C4-2B (cell line): ENCODE measurements around the gene TVP23C.
A peak's percentile ranks its signal among the peaks of the same experiment; 100 is the strongest.
"Not testable (repeated sequence)": the region's sequence is repeated elsewhere in the genome, so short reads cannot be mapped to it uniquely, and the experiment has no call there.

Experiments
- H3K27ac ChIP-seq: fragments of 450-650 bp; 2 replicates; pipeline ENCODE4 v1.5.1; 2017
- TF ChIP-seq, protein P1 (sequence below): fragments of 450-650 bp; conservative IDR thresholded peaks from 2 replicates; pipeline ENCODE4 v1.5.1; 2017; ENCODE audit warnings: mild to moderate bottlenecking

The TVP23C gene

DNA sequence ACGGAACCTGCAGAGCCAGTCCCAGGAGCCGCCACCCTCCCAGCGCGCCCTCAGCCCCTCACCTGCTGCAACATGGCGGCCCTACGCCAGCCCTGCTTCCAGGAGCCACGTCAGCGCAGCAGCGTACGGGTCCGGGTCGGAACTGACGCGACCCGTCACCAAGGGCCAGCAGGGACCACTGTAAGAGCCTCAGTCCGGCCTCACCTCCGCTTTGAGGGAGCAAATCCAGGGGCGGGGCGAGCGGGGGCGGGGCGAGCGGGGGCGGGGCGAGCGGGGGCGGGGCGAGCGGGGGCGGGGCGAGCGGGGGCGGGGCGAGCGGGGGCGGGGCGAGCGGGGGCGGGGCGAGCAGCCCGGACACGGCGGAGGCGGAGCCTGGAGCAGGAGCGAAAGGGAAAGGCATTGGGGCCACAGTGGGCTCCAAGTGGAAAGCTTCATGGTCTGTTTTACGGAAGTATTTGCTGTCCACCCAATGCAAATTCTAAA lies at the start of gene TVP23C:
Gene TVP23C, minus strand, starts transcription at position 109 of the 483 bp plus-strand sequence. Its CDS starts 35 bp downstream, at position 74.
- H3K27ac ChIP-seq: peak within 1 kb of the TSS; percentile 72

DNA sequence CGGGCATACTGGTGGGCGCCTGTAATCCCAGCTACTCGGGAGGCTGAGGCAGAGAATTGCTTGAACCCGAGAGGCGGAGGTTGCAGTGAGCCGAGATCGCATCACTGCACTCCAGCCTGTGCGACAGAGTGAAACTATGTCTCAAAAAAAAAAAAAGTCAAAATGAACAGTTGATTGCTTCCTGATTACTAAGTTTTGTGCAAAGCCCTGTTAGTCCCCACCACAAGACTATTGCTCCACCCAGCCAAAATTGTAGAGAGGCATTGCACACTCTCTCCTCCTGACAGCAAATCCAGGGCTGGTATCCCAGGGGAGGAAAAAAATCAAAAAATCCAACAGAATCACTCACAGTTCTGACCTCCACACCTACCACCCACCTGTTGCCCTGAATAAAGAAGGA lies 29.7 kb upstream of the TVP23C start:
- H3K27ac ChIP-seq: not testable (repeated sequence)

DNA sequence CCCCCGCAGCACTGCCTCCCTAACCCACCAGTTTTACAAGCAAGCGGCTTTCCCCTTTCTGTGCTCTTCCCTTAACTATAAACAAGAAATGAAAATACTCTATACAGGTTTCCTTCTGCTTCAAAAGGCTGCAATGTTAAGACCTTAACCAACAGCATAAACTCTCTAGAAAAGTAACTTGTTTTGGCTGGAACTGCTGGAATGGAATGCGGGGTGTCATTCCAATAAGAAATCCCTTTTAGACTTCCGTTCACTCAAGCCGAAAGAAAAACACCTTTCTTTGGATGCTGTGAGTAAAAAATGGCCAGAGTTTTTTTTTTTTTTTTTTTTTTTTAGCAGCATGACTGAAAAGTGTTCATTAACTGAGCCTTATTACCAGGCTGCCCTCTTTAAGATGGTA lies 28.7 kb upstream of the TVP23C start:
- H3K27ac ChIP-seq: not testable (repeated sequence)

DNA sequence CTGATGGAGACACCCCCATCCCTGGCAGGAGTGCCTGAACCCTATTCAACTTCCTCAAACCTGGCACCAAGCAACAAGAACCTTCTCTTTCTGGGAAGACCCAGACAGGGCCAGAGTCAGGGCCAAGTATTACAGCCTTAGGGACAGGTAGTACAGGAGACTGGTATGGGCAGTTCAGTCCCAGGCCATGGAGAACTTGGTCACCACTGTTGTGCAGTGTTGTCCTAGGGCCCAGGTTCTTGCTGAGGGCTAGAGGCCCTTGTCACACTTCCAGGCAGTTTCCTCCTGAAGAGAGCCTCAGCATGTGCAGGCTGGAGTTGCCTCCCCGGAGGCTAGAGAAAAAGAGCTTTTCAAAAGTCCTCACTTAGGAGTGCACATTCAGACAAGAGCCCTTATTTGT lies 27.6 kb upstream of the TVP23C start:
- not testable (repeated sequence) for H3K27ac ChIP-seq

DNA sequence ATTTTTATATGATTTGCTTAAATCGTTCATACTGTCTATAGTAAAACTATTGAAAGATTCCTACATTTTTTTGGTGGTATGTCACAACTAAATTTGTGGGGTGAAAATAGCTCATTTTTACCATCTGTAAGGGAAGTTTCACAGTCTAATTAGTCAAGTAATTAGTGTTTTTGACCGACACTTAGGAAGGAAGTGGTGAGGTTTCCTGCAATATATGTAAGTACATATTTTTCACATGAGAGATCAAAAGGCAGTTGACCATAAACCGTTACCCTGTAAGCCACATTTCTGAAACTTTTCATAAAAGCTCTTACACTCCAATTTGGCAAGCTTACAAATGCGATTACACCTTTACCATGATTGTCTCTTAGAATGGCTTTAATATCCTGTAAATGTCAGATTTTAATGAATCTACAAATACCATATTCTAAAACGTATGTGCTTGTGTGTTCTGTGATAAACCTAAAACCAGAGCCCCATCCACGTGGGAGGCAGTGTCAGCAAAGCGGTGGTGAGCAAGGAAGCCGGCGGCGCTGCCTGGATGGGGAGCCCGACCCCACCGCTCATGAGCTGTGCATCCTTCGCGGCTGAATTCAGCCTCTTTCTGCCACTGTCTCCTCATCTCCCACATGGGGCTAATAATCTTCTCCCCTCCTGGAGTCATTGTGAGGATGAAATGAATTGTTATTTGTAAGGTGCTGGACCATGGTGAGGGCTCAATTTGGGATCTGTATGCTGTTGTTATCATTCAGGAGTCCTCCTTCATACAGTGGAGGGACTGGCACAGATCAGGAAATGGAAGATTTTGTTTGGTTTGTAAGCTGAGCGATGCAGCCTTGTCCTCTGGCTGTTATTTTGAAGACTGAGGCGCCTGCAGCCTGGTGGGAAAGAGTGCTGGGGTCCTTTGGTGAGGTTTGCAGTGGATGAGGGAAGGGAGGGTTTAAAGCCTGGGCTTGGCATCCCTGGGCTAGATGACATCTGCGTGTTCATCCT lies 26.6 kb upstream of the TVP23C start:
- H3K27ac ChIP-seq: not testable (repeated sequence)

DNA sequence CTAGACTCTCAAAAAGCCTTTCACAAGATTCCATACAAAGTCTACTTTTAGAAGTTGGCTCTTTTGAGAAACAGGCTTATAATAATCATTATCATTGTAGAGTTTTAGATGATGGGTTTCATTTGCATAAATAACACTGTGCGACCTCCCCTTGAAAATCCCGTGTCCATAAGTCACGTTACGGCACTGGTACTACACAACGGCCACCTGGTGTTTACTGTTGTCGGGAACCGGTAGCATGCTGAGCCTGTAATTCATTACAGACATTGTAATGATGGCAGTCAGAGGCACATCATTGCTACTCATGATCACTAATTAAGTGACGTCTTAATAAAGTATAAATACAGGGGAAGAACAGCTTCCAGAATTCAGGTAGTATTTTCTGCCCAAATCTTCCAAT lies 24.7 kb upstream of the TVP23C start:
- H3K27ac ChIP-seq: not testable (repeated sequence)

DNA sequence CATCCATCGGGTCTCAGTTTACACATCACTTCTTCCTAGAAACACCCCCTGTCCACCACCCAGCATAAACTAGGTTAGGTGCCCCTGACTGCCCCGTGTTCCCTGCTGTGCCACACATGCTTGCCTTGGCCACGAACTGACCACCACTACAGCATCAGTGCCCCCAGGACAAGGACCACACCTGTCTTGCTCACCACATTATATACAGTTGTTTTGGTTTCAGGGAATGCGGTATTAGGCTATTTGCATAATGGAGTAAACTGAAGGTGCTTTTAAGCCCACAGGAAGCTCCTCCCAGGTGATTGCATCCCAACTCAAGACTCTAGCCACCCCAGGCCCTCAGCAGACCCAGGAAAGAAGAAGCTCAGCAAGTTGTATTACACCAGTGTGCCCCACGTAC lies 20.0 kb upstream of the TVP23C start:
- H3K27ac ChIP-seq: not testable (repeated sequence)

DNA sequence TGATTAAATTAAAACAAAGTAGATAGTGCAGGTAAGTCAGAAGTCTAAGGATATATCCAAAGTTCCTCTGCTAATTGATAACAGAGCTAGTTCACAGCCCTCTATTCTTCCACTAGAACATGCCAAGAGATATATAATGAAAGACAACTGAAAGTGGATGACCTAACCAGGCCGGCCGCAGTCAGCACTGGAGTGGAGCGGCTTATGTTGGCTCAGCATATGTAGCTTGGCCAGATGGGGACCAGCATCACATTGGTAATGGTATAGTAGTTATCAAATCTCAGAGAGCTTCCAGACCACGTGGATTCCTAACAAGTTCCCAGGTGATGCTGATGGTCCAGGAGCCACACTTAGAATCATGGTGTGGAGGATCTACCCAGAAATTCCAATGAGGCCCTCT lies 18.2 kb upstream of the TVP23C start:
- H3K27ac ChIP-seq: not testable (repeated sequence)

DNA sequence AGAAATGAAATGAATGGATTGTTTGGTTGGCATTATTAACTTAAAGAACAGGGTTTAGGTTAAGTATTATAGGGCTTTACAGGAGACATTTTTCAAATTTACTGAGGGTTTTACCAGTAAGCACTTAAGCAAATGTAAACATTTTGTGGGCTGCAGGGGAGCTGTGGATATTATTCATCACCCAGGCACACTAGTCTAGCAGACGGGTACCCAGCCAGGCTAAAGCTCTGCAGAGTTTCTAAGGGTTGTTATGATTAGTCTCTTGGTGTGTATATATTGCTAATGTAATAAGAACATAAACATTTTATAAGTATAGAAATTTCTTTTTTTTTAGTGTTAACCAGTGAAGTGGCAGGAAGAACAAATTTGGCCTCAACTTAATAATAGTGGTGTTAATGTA lies 13.6 kb upstream of the TVP23C start:
- not testable (repeated sequence) for H3K27ac ChIP-seq

DNA sequence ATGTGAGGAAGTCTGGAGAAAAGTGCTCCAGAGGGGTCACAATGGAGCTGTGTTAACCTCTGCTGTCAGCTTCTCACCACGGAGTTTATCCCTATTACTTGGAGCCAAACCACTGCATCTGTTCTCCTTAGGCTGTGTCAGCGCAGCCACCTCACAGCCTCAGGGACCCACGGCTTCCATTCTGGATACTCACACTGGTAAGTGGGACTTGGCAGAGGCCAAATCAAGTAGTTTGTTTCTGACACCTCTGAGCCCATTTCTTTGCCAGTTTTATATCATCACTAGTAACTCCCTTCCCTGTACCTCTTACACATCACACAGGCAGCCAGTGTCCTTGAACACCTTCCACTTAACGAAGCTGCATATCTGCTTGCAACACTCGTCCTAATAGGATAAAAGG lies 11.4 kb upstream of the TVP23C start:
- H3K27ac ChIP-seq: not testable (repeated sequence)

DNA sequence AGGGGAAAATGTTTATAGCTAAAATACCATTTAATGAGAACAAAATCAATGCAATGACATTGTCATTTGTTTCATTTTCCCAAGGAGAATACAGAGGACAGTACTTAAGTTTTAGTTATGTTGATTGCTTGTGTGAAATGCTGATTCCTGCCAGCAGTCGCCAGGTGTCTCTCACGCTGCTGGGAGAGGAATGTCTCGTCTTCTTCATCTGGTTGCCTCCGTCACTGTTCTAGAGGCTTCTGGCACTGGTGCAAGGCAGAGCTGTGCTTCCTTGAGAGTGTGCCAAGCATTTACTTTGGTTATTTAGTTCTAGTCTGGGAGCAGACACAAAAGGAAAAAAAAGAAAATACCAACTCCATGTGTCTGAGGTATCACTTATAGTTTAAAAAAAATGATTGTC lies 10.6 kb upstream of the TVP23C start:
- TF ChIP-seq, protein P1, sequence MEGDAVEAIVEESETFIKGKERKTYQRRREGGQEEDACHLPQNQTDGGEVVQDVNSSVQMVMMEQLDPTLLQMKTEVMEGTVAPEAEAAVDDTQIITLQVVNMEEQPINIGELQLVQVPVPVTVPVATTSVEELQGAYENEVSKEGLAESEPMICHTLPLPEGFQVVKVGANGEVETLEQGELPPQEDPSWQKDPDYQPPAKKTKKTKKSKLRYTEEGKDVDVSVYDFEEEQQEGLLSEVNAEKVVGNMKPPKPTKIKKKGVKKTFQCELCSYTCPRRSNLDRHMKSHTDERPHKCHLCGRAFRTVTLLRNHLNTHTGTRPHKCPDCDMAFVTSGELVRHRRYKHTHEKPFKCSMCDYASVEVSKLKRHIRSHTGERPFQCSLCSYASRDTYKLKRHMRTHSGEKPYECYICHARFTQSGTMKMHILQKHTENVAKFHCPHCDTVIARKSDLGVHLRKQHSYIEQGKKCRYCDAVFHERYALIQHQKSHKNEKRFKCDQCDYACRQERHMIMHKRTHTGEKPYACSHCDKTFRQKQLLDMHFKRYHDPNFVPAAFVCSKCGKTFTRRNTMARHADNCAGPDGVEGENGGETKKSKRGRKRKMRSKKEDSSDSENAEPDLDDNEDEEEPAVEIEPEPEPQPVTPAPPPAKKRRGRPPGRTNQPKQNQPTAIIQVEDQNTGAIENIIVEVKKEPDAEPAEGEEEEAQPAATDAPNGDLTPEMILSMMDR: peak; percentile 48

DNA sequence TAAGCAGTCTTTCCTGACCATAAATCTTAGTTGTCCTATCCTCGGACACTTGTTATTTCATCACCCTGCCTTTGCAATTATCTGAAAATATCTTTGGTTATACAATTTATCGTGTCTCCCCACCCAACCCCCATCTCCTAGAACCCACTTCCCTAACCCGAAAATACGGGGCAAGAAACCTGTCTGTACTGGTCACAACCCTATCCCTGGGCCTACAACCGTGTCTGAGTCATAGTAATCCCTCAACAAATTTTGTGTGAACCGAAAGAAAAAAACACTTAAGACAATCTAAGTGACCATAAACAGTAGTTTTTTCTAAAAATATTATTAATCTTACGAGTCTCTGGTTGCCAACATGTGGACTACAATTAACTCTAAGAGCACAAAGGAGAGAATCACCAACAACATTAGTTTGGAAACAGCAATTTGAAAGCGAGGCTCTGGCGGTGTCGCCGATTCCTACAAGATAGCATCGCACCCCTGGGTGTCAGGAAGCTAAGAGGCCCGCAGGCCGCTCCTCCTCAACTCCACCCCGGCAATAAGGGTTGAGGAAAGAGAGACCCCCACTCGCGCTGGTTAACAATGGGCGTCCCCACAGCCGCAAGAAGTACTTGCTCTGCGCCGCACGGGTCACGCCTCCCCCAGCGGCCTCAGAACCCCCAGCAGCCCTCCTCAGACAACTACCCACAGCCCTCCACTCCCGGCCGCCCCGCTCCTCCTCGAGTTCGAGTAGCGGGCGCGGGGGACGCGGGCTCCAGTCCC lies 489 bp downstream of the TVP23C start:
- H3K27ac ChIP-seq: peak overlapping the region; percentile 72

More for the DNA sequence above, 10.6 kb upstream of the TVP23C start:
- not testable (repeated sequence) for H3K27ac ChIP-seq

DNA sequence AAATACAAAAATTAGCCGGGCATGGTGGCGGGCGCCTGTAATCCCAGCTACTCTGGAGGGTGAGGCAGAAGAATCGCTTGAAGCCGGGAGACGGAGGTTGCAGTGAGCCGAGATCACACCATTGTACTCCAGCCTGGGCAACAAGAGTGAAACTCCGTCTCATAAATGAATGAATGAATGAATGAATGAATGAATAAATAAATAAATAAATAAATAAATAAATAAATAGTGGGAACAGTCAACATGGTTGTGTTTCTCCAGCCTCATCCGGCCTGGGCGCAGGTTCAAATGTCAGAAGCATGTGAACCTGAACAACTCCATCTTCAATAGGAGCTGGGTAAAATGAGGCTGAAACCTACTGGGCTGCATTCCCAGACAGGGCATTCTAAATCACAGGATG lies 1.8 kb downstream of the TVP23C start:
- H3K27ac ChIP-seq: not testable (repeated sequence)

DNA sequence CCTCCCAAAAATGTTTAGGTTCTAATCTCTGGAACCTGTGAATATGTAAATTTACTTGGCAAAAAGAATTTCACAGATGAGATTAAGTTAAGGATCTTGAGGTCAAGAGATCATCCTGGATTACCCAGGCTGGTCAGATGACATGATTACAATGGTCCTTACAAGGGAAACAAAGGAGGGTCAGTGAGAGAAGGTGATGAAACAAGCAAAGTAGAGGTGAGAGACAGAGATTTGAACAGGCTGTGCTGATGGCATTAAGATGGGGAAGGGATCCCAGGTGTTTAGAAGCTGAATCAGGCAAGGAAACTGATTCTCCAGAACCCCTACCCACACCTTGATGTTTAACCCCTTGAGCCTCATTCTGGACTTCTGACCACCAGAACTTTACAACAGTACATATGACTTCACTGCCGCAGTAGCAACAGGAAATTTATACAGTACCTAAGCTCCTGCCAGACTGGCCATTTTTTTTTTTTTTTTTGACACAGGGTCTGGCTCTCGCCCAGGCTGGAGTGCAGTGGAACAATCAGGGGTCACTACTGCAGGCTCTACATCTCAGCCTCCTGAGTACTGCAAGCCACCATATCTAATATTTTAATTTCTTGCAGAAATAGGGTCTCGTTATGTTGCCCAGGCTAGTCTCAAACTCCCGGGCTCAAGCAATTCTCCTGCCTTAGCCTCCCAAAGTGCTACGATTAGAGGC lies 4.7 kb downstream of the TVP23C start:
- not testable (repeated sequence) for H3K27ac ChIP-seq

DNA sequence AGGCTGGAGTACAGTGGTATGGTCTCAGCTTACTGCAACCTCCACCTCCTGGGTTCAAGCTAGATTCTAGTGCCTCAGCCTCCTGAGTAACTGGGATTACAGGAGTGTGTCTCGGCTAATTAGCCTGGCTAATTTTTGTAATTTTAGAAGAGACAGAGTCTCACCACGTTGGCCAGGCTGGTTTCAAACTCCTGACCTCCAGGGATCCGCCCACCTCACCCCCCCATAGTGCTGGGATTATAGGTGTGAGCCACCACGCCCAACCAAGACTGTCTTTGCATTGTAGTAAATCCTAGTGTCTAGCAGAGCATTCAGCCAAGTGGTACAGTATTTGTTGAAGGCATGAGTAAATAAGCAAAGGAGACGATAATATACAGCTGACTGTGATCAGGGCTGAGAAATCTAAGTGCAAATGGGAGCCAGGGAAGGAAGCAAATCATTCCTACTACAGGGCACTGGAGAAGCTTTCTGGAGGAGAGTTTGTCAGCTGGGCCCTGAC lies 5.9 kb downstream of the TVP23C start:
- H3K27ac ChIP-seq: not testable (repeated sequence)

DNA sequence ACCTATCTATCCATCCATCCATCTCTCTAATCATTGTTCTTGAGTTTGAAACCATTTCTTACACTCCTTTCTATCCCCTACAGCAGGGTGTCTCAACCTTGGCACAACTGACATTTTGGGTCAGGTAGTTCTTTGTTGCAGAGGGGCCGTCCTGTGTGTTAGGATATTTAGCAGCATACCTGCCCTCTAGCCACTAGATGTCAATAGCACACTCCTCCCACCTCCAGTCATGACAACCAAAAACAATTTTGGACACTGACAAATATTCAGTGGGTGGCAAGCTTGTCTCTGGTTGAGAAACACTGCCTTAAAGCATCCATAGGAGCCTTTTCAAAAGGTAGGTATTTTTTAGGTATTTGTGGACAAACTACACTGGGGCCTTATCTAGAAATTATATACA lies 10.4 kb downstream of the TVP23C start:
- not testable (repeated sequence) for H3K27ac ChIP-seq

DNA sequence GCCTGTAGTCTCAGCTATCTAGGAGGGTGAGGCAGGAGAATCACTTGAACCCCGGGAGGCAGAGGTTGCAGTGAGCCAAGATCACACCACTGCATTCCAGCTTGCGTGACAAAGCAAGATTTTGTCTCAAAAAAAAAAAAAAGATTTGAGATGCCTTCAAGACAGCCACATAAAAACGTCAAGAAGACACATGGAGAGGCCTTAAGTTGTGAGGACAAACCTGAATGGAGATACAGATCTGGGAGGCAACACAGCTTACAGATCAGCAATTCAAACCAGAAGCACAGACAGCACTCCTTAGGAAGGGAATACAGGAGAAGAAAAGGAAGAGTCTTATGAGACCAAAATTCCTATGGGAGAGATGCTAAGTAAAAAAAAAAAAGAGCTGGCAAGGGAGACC lies 13.7 kb downstream of the TVP23C start:
- not testable (repeated sequence) for H3K27ac ChIP-seq

DNA sequence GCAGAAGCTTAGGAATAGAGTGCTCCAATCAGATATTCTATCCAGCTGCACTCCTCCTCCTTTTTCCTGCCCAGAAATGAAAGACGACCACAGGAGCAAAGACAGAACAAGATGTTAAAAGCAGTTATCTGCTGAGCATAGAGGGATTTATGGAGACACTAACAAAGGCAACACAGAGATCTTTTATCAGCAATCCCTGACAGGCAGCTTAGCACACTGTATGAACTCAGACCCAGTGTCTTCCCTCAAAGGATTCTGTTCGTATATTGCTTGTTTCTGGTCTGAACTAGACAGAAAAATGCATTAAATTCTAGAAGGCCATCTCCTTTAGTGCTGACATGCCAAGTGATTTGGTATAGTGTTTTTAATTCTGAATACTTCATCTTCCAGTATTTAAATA lies 16.7 kb downstream of the TVP23C start:
- H3K27ac ChIP-seq: not testable (repeated sequence)

DNA sequence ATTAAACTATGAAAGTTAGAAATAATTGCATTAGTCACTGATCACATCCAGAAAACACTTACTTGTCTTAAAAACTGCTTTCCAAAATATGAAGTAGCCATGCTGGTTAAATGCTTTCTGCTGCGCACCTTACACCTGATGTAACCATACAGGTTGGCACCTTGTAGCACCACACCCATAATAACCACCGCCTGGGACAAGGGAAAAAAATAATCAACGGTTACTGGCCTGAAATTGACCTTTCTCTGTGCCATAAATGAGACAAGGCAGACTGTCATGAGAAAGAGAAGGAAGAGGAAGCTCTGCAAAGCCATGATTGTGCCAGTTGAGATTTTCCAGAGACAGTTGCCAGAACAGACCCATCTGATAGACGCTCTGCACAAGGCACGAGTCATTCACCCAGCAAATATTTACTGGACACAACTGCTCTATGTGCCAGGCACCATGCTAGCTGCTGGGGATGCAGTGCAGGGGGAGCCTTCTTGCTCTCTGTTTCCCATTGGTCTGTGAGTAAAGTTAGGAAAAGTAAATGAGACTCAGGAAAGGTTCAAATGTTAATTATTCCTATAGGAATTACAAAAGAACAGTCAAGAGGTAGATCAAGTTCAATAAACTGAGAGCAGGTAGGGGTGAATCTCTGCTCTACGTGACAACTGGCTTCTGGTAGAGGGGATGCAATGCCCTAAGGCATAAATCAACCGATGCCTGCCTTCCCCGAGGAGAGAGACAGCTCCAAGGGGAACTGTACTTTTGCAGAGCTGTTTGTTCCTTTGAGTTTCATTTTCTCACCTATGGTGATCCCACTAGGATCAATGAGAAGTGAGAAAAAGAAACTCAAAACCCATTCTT lies 22.7 kb downstream of the TVP23C start:
- H3K27ac ChIP-seq: not testable (repeated sequence)
